Fibroblast of skin of right biceps (primary cell): ENCODE data around the gene NXPH1.
"Not testable (repeated sequence)": the region's sequence is repeated elsewhere in the genome, so short reads cannot be mapped to it uniquely, and the experiment has no call there.

Source experiments
- DNase-seq: peaks from one replicate; pipeline ENCODE4 v3.0.0-alpha.2; 2013

Gene NXPH1

DNA sequence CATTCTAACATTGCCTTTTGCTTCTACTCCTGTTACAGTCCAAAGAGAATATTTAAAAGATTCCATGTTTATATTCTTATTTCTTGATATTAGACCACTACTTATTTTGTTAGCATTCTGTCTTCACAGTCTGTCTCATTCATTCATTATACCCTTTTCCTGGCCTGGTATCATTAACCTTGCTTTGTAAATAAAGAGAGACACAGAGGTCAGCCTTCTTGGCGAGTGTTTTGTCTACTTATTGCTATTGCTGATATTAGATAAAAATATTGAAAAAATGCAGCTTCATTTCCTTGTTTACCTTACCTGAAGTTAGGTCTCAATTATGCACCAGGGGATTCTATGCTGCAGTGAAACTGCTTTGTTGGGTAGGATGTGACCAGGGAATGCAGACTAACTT is 179.2 kb downstream of the NXPH1 start:
- no peak for DNase-seq

DNA sequence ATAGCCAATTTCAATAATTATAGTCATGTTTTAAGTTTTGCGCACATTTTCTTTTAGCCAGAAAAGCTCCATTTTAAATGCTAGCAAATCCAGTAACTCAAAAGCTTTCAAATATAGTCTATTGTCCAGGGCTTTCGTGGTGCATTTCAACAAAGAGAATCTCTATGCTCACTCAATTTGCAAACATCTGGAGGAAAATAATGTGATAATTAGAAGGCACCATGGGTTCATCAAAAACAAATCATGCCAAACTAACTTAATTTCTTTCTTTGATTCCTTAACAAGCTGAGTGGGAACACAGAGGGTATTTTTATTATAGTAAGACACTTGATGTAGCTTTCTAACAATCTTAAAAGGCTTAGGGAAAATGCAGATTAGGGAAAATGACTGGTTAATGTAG is 179.8 kb downstream of the NXPH1 start:
- no peak for DNase-seq

DNA sequence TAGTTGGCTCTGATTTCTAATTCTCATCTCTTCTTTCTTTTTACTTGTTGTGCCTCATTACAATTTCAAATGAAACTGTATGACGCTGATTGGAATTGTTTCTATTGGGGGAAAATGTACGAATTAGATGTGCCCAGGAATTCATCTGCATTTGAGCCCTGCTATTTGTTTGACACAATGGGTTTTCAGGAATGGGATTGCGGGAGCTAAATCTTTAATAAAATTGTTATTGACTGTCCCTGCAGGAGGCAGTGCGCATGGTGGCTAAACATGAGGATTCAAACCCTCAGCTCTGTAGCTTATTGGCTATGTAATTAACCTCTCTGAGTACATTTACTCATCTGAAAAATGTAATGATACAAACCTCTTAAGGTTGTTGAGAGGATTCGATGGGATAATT is 181.6 kb downstream of the NXPH1 start:
- DNase-seq = no peak

DNA sequence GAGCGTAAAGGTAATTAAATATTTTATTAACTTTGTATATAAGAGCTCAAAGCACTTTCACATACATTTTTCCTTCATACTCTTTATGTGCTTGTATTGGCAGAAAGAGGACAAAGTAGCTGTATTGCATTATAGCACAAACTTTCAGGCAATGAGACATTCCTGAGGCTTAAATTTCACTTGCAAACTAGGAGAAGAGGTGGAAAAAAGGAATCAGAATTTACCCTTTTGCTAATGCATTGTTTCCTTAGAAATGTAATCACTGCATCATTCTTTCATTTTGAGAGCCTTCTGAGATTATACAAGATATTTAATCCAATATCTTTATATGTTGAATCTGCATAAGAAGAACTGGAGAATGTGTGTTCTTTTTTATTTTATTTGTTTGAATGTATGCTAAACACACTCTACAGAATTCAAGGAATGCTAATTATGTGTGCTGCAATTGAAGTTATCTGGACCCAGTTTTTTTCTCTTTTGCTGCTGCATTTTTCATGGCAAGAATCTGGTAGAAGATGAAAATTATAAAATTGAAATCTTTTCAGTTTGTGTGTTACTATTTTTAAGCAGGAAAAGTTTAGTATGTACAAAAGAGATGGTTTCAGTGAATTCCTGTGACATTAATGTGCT is 185.1 kb downstream of the NXPH1 start:
- DNase-seq = no peak

DNA sequence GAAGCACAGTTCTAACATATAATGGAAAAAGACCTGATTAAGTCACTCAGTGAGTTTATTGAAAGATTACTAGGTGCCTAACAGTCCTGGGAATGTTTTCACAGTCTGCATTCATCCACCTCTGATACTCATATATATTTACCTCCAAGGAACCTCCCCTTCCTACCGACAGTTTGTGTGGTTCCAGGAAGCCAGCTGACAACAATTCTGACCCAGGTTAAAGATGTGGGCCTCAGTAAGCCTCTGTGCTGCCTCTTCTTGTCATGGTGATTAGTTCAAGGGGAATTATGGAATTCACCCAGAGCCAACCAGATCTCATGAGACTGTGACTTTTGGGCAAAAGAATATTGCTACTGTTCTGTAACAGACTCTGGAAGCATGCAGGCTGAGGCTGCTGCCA is 186.8 kb downstream of the NXPH1 start:
- DNase-seq = no peak

DNA sequence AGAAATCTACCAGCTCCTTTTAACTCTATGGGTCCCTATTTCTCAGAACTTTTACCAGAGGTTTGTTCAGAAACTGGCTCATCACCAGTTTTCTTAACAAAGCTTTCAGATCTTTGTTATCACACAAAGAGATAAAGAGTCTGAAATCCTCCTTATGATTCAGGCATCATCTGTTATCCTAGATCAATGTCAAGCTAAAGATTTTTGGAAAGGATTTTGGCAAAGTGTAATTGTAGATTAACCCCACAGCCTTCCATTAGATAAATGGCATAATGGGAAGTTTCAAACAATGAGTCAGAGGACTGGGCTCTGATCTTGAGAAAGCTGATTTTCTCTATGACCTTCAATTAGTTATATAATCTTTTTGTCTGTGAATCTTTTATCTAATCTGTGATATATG is 192.2 kb downstream of the NXPH1 start:
- DNase-seq = no peak

DNA sequence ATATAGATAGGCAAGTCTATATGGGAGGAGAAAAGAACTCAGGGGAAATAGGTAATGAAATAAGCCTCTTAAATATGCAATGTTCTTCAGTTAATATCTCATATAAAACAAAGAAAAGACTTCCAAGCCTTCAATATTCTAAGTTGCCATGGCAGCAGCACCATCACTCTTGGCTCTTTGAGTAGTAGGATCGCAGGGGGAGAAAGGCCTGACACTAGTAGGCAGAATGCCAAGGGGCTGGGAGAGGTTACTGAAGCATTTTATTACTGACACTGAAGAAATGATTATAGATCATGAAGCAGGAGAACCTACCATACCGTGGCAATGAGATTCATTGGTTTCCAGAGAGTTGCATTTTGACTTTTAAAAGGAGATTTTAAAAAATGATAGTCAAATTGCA is 193.9 kb downstream of the NXPH1 start:
- DNase-seq = no peak

DNA sequence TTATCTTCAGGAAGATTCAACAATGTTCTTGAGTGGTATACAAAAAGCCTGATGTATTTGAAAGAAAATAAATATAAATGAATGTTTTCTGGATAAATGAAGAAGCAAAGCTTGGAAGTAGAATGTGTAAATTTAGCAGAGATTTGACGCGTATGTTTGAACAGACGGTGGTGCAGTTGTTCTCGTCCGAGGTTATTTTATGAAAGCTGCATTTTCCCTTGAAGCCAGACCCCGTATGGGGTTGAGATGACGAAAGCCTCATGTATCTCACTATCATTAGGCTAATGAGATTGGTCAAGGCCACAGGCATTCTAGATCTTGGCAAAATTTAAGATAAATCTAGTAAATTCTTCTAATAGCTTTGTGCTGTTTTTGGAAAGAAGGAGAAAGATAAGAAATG is 195.2 kb downstream of the NXPH1 start:
- no peak for DNase-seq

DNA sequence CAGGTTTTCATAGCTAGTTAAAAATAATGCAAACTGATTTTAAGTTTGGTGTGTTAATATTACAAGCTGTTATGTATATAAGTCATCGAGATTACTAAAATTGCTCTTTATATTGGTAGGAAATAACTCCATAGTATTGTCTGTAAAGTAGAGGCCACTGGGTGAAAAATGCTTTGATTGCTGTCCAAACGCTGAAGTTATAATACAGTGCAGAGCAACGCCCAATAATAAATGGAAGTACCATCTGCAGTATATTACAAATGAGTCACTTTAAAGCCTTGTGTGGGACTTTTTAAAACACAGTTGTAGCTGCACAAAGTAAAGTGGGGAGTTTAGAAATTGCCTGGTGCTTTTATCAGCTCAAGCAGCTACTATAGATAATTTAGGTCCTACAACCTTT is 196.1 kb downstream of the NXPH1 start:
- DNase-seq = no peak

DNA sequence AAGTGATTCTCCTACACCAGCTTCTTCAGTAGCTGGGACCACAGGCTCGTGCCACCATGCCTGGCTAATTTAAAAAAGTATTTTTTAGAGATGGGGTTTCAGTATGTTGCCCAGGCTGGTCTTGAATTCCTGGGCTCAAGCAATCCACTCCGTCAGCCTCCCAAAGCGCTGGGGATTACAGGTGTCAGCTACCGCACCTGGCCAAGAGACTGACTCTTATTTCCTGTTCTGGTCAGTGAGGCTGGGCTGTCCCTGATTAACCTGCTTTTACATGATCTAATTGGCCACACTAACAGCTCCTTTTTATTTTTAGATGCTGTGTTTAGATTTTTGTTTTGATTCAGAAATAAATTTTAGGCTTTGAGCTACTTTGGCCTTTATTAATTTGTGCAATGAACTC is 203.9 kb downstream of the NXPH1 start:
- DNase-seq = no peak

DNA sequence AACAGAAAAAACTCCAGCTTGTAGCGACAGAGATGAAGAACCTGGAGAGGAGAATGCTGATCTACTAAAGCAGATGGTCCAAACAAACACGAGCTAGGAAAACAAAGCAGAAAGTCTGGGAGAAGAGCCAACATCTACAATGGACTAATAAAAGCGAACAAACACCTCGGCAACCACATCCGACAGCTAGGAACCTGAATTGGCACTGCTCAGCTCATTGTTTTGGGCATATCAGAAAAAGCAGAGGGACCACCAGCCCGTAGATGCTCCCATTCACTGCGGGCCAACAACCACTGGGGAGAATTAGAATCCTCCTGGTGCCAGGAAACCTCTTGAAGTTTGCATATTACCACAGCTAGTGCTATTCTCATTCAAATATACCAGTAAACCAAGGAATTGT is 204.7 kb downstream of the NXPH1 start:
- no peak for DNase-seq

DNA sequence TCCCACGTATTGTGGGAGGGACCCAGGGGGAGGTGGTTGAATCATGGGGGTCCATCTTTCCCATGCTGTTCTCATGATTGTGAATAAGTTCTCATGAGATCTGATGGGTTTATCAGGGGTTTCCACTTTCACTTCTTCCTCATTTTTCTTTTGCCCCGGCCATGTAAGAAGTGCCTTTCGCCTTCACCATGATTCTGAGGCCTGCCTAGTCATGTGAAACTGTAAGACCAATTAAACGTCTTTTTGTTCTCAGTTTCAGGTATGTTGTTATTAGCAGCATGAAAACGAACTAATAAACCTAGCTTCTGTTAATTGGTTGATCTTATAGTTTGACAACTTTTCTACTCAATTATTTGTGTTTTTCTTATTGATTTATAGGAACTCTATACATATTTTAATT is 206.3 kb downstream of the NXPH1 start:
- no peak for DNase-seq

DNA sequence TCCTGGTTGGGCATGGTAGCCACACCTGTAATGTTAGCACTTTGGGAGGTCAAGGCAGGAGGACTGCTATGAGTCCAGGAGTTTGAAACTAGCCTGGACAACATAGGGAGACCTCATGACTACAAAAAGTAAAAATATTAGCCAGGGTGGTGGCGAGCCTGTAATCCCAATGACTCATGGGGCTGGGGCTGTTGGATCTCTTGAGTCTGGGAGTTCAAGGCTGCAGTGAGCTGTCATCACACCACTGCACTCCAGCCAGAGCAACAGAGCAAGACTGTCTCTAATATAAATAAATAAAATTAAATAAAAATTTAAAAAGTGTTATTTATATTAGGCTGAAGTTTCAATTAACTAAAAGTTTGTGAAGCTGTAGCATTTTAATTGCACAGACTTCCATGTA is 207.3 kb downstream of the NXPH1 start:
- DNase-seq = no peak

DNA sequence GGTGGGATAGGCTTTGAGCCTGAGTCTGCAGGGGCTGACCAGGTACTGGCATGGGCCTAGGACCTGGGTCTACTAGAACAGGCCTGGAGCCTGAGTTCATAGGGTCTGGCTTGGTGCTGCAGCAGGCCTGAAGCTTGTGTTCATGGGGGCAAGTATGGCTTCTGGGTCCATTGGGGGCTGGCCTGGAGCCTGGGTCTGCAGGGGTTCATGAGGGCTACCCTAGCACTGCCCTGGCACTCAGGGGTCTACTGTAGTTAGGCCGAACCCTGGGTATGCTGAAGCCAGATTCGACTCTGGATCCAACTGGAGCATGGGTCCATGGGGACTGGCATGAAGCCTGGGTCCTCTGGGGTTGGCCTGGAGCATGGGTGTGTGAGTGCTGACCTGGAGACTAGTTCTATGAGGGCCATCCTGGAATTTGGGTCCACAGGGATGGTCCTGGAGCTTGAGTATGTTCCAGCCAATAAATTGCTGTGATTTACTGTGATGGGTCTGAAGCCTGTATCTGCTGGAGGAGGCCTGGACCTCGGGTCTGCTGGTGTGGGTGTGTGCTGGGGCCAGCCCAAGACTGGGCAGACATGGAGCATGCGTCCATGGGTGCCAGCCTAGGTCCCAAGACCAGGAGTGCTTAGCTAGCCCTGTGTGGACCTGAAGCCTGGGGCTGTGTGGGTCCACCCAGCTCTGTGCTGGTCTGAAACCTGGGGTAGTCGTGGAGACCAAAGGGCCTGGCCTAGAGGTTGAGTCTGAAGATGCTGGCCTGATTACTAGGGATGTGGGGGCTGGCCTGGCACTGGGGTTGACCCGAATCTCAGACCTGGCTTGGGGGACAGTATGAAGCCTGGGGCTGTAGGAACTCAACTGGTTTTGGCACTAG is 235.5 kb downstream of the NXPH1 start:
- no peak for DNase-seq

DNA sequence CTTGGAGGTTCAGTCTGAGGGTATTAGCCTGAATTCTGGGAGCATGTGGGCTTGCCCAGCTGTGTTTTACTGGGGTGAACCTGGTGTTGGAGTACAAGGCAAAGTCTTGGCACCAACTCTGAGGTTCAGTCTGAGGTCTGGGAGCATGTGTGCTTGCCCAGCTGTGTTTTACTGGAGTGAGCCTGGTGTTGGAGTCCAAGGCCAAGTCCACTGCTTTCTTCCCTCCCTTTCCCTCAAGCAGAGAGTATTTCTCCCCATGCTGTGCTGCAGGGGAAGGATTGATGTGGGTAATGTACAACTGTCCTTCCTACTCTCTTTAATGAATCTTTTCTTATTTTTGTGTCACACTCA is 236.1 kb downstream of the NXPH1 start:
- no peak for DNase-seq

DNA sequence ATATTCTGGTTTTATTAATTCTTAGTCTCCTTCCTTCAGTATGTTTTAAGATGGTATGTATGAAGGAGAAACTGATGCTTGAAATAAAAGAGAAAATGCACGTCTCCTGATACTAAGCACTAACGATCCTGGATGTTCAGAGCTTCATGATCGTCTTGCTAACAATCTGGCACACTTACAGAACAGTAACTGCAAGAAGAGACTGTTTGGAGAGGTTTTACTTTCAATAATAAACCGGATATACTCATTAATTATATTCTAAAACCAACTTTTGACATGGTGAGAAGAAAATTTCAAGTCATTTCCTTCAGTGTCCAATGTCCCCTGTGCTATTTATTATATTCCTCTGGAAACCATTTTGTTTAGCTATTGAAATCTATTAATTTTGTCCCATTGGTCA is 251.0 kb downstream of the NXPH1 start:
- no peak for DNase-seq

DNA sequence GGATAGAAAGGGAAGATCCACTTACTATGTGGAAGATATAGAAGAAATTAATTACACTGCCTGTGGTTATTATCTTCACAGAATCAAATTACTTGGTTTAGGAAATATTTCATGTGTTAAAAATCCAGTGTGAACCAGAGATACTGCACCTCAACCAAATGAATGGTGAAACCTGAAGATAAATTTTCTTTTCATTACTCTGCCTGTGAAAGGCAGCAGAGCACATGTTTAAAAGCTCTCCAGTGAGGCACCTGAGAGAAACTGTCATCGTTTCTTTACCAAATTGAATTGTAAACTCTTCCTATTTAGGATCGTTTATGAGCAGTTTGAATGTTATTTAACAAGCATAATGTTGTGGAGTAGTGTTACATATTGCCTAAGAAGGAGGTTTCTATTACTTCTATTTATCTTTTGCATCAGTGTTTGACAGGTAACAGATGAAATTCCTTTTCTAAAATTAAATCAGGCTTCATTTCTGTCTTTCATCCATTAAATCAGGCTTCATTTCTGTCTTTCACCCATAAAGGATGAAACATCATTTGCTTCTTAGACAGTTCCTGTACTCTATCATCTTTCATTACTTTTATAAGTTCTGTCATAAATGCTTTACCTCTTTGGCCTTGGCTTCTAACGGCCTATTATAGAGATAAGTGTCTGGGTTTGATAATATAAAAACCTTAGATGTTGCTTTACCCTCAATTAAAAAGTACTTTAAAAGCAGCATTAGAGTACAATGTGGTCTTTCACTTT is 266.6 kb downstream of the NXPH1 start:
- DNase-seq = no peak

DNA sequence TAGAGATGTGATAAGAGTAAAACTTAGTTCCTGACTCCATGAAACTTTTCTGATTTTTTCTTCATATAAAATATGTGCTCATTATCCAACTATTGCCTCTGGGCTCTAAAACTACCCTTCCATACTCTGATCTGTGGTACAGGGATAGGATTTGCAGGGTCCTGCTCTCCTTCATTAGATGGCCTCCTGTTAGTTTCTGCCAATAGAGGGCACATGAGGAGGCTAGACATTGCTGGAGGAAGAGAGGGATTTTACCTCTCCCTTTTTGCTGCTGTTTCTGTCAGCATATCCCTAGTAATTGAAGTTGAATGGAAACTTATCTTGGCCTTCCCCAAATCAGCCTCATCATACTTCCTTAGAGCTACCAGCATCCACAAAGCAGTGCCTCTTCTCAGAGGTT is 269.4 kb downstream of the NXPH1 start:
- no peak for DNase-seq

DNA sequence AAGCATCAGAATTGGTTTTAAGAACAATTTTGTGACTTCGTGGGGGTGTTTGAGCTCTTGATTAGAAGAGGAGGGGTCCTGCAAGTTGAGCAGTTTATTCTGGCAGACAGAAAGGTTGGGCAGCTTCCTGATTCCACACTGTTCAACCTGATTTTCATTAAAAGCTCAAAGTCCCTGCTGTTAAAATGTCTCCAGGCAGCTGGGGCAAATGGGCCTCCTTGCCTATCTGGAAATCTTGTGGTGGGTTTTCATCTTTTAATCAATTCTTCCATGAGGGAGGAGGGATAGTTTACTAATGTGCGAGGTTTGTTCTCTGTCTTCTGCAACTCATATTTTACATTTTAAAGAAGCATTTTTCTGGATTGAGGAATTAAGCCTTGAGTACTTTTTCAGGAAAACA is 276.7 kb downstream of the NXPH1 start:
- no peak for DNase-seq

DNA sequence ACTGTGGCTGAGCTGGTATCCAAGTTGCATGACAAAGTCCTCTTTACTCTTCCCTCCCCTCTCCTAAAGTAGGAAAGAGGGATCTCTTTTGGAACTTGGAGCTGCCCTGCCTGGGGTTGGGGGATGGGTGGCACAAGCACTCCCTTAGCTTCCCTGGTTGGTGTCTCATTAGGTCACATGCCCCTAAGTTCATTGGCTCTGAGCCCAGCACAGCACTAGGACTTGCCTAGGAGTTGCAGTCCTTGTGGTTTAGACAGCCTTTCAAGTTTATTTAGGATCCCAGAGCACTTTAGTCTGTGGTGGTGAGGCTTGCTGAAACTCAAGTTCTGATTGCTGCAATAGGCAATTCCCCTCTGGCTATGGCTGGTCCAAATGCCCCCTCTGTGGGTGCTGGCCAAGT is 281.4 kb downstream of the NXPH1 start:
- DNase-seq = no peak

DNA sequence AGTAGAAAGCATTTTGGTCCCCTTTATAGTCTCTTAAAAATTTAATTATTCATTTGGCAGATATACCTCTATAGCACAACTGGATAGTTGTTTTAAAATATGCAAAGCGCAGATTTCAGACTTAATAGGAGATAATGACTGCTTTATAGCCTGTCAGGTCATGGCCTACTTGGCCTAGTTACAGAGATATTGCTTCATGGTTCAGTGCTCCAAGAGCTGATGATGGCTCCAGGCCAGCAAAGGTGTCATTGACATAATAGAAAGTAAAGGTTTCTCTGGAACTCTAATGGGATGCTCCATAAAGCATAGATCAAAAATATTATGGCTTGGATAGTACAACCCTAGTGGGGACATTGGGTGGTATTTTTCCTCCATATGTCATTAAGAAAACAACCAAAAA is 285.7 kb downstream of the NXPH1 start:
- no peak for DNase-seq

DNA sequence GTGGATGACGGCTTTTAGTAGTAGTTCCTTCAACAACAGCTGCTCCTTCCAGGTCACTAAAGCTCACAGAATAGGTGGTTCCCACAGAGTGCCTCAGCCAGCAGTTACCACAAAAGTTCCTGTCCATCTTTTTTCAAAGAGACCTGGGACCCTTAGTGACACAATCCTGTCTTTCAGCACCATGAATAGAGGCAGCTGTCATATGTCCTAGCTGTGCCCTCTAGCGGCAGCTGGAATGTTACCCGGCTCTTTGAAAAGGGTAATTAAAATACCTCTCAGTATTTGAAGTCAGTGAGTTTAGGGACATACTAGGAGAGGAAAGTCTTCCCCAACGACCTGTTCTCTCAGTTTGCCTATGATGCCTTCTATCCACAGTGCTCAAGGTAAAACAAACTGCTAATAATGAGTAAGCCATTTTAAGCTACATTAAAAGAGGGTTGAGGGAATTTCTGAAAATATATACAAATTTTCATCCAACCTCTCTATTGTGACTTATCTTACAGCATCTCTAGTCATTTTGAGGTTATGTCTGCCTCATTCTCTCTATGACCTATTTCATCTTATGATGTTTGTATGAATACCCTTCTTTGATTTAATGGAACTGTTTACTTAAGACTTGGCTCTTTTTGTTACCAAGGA is 290.8 kb downstream of the NXPH1 start:
- DNase-seq = peak; percentile 0

DNA sequence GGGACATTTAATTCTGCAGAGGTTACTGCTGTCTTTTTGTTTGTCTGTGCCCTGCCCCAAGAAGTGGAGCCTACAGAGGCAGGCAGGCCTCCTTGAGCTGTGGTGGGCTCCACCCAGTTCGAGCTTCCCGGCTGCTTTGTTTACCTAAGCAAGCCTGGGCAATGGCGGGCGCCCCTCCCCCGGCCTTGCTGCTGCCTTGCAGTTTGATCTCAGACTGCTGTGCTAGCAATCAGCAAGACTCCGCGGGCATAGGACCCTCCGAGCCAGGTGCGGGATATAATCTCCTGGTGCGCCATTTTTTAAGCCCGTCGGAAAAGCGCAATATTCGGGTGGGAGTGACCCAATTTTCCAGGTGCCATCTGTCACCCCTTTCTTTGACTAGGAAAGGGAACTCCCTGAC is 298.3 kb downstream of the NXPH1 start:
- not testable (repeated sequence) for DNase-seq

DNA sequence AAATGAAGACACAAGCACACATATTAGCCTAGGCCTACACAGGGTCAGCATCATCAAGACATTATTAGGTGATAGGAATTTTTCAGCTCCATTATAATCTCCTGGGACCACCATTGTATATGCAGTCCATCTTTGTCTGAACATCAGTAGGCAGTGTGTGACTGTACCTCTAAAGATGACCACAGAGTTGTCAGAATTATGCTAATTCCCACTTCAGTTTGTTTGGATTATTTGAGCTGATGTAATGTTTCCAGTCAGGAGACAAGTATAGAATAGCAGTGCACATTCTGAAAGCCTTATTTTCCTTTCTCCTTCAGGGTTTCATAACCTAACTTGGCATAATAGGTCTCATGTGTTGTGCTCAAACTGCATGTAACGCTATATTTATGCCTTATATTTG is 306.4 kb downstream of the NXPH1 start:
- DNase-seq = no peak
